ENCODE data around the gene ATXN1. TPM values are rescaled to one million over a fixed set of nuclear protein-coding genes. Genes with fewer than 3 reads are reported as not detected.

ATXN1 gene
- 10 to 100 TPM; 27.8 to 32.8 TPM for total RNA-seq

- H3K27me3 Mint-ChIP-seq, result no peaks in the 10 kb centered on the region
- no peaks in the 10 kb centered on the region for H3K9me3 Mint-ChIP-seq
- peak within 1 kb of the TSS; percentile 100 for H3K4me3 Mint-ChIP-seq
- H3K4me1 Mint-ChIP-seq, result peaks cover 61% of the 10 kb centered on the region
- peak within 1 kb of the TSS; percentile 99 for H3K27ac Mint-ChIP-seq
- peak; percentile 39 for DNase-seq
- H3K36me3 Mint-ChIP-seq, result peaks cover 11% of the 10 kb centered on the region
Observed at GRCh38 chr6:16760516-16761470, at the start of gene ATXN1. TSS of gene ATXN1 (minus strand) at chr6:16761460.

GRCh38 chr6:16810411-16810810, 49.2 kb upstream of the ATXN1 start:
- DNase-seq, result no peak
- Mint-ChIP-seq H3K27ac (no peak overlapping the region), H3K36me3 (peaks cover 18% of the 10 kb centered on the region), H3K27me3 (peaks cover 2% of the 10 kb centered on the region), H3K9me3 (peaks cover 26% of the 10 kb centered on the region), H3K4me1 (peaks cover 6% of the 10 kb centered on the region), H3K4me3 (no peak overlapping the region)

- Mint-ChIP-seq H3K36me3 (peaks cover 18% of the 10 kb centered on the region), H3K27me3 (peaks cover 2% of the 10 kb centered on the region), H3K27ac (no peak overlapping the region), H3K4me1 (peaks cover 6% of the 10 kb centered on the region), H3K9me3 (peaks cover 26% of the 10 kb centered on the region), H3K4me3 (no peak overlapping the region)
- no peak for DNase-seq
Observed at GRCh38 chr6:16809753-16810358, 48.6 kb upstream of the ATXN1 start.

- peaks cover 20% of the 10 kb centered on the region for H3K9me3 Mint-ChIP-seq
- H3K27ac Mint-ChIP-seq, result no peak overlapping the region
- no peak overlapping the region for H3K4me3 Mint-ChIP-seq
- peaks cover 13% of the 10 kb centered on the region for H3K36me3 Mint-ChIP-seq
- peaks cover 6% of the 10 kb centered on the region for H3K4me1 Mint-ChIP-seq
- no peak for DNase-seq
- H3K27me3 Mint-ChIP-seq, result peaks cover 2% of the 10 kb centered on the region
Observed at GRCh38 chr6:16807956-16808355, 46.7 kb upstream of the ATXN1 start.

- DNase-seq, result no peak
- H3K4me1 Mint-ChIP-seq, result peaks cover 11% of the 10 kb centered on the region
- no peak overlapping the region for H3K4me3 Mint-ChIP-seq
- H3K9me3 Mint-ChIP-seq, result peaks cover 7% of the 10 kb centered on the region
- H3K27ac Mint-ChIP-seq, result no peak overlapping the region
- peaks cover 6% of the 10 kb centered on the region for H3K36me3 Mint-ChIP-seq
- peaks cover 2% of the 10 kb centered on the region for H3K27me3 Mint-ChIP-seq
Observed at GRCh38 chr6:16806363-16806762, 45.1 kb upstream of the ATXN1 start.

GRCh38 chr6:16805243-16805950, 44.1 kb upstream of the ATXN1 start:
- Mint-ChIP-seq H3K36me3 (peaks cover 5% of the 10 kb centered on the region), H3K27ac (no peak overlapping the region), H3K27me3 (peaks cover 2% of the 10 kb centered on the region), H3K9me3 (peaks cover 6% of the 10 kb centered on the region), H3K4me1 (peaks cover 17% of the 10 kb centered on the region), H3K4me3 (no peak overlapping the region)
- no peak for DNase-seq

- Mint-ChIP-seq H3K27ac (no peak overlapping the region), H3K4me3 (no peak overlapping the region), H3K36me3 (no peaks in the 10 kb centered on the region), H3K27me3 (peaks cover 2% of the 10 kb centered on the region), H3K4me1 (peaks cover 14% of the 10 kb centered on the region), H3K9me3 (no peaks in the 10 kb centered on the region)
- no peak for DNase-seq
Observed at GRCh38 chr6:16804546-16805242, 43.4 kb upstream of the ATXN1 start.

GRCh38 chr6:16803294-16804200, 42.3 kb upstream of the ATXN1 start:
- Mint-ChIP-seq H3K27me3 (peaks cover 2% of the 10 kb centered on the region), H3K27ac (no peak overlapping the region), H3K36me3 (no peaks in the 10 kb centered on the region), H3K4me3 (no peak overlapping the region), H3K9me3 (no peaks in the 10 kb centered on the region), H3K4me1 (peaks cover 14% of the 10 kb centered on the region)
- DNase-seq, result no peak

GRCh38 chr6:16802071-16802470, 40.8 kb upstream of the ATXN1 start:
- H3K36me3 Mint-ChIP-seq, result no peaks in the 10 kb centered on the region
- DNase-seq, result no peak
- no peak overlapping the region for H3K4me3 Mint-ChIP-seq
- peaks cover 14% of the 10 kb centered on the region for H3K4me1 Mint-ChIP-seq
- H3K9me3 Mint-ChIP-seq, result no peaks in the 10 kb centered on the region
- H3K27me3 Mint-ChIP-seq, result no peaks in the 10 kb centered on the region
- no peak overlapping the region for H3K27ac Mint-ChIP-seq

- Mint-ChIP-seq H3K4me3 (no peak overlapping the region), H3K36me3 (no peaks in the 10 kb centered on the region), H3K9me3 (no peaks in the 10 kb centered on the region), H3K27ac (no peak overlapping the region), H3K27me3 (no peaks in the 10 kb centered on the region), H3K4me1 (peaks cover 14% of the 10 kb centered on the region)
- DNase-seq, result no peak
Observed at GRCh38 chr6:16800942-16801341, 39.7 kb upstream of the ATXN1 start.

GRCh38 chr6:16800341-16800740, 39.1 kb upstream of the ATXN1 start:
- no peak for DNase-seq
- H3K36me3 Mint-ChIP-seq, result no peaks in the 10 kb centered on the region
- no peaks in the 10 kb centered on the region for H3K27me3 Mint-ChIP-seq
- H3K9me3 Mint-ChIP-seq, result no peaks in the 10 kb centered on the region
- peaks cover 14% of the 10 kb centered on the region for H3K4me1 Mint-ChIP-seq
- no peak overlapping the region for H3K4me3 Mint-ChIP-seq
- H3K27ac Mint-ChIP-seq, result no peak overlapping the region

GRCh38 chr6:16799279-16800193, 38.3 kb upstream of the ATXN1 start:
- H3K4me3 Mint-ChIP-seq, result no peak overlapping the region
- no peaks in the 10 kb centered on the region for H3K36me3 Mint-ChIP-seq
- DNase-seq, result no peak
- H3K27me3 Mint-ChIP-seq, result no peaks in the 10 kb centered on the region
- H3K27ac Mint-ChIP-seq, result no peak overlapping the region
- peaks cover 14% of the 10 kb centered on the region for H3K4me1 Mint-ChIP-seq
- H3K9me3 Mint-ChIP-seq, result no peaks in the 10 kb centered on the region

GRCh38 chr6:16793828-16794412, 32.7 kb upstream of the ATXN1 start:
- Mint-ChIP-seq H3K36me3 (peaks cover 4% of the 10 kb centered on the region), H3K27me3 (no peaks in the 10 kb centered on the region), H3K4me3 (no peak overlapping the region), H3K9me3 (peaks cover 4% of the 10 kb centered on the region), H3K4me1 (no peaks in the 10 kb centered on the region), H3K27ac (no peak overlapping the region)
- DNase-seq, result no peak

Data from activated naive CD8-positive, alpha-beta T cell treated with anti-CD3 and anti-CD28 coated beads for 36 hours (primary cell).